ENCODE measurements around the gene CHST11.
"Not testable (repeated sequence)": the region's sequence is repeated elsewhere in the genome, so short reads cannot be mapped to it uniquely, and the experiment has no call there.

Gene CHST11

DNA sequence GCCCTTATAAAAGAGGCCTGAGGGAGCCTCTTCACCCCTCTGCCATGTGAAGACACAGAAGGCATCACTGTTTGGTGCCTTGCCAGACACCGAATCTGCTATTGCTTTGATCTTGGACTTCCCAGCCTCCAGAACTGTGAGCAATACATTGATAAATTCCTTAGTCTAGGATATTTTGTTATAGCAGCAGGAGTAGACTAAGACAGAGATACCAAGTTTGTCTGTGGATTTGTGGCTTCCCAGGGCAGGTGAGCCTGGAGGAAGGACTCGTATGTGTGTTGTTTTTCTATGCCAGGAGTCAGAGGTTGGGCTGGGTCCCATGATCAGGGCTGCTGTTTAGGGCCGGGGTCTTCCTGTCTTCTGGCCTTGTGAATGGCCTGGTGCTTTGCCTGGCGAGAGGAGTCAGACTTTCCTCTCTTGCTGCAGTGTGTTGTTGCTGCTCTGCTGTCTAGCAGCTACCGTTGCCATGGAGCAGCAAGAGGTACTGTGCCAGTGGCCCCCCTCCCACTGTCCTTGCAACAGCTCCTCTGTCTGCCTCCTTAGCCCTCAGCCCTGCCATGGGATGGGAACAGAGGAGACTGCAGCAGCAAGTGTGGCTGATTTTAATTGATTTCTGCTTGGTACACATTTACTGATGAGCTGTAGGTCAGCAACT, 111.2 kb downstream of the CHST11 start:
- DNase-seq, result no peak

GRCh38 chr12:104568487-104568868, 111.7 kb downstream of the CHST11 start:
- no peak for DNase-seq

DNA sequence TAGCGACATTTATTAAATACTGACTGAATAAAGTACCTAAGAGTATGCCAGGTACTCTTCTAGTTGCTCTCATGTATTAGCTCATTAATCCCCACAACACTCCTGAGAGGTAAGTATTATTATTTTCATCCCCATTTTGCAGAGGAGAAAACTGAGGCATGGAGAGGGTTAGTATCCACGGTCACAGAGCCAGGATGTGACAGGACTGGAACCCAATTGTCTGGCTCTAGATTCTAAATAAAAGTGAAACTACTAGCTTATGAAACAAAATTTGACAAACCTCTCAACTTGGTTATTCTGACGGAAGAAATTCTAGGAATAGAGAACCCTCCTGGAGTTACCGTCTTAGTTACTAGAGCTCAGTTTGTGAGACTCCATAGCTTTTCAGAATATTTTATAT, 112.2 kb downstream of the CHST11 start:
- DNase-seq, result no peak

- DNase-seq, result no peak
These were observed 112.8 kb downstream of the CHST11 start for GRCh38 chr12:104569346-104570173.

DNA sequence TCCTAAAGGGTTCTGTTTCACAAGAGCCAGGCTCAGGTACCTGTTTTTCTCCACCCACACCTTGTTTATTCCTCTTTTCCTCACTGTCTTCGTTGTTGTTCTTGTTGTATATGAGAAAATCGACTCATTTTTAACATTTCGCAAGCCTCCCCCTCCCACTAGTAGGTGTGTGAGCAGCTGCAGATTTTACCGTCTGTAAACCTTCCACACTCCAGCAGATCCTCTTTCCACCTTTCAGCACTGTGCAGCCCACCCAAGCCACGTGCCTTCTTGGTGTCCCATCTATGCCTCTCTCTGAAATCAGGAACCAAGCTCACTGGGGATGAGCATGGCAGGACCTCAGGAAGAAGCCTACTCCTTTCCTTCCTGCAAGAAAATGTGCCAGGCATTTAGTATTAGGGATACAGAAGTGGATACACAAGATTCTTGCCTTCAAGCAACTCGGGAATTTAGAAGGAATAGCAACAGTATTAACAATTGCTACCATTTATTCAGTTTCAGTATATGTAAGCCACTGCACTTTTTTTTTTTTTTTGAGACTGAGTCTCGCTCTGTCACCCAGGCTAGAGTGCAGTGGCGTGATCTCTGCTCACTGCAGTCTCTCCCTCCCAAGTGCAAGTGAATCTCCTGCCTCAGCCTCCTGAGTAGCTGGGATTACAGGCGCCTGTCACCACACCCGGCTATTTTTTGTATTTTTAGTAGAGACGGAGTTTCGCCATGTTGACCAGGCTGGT, 113.6 kb downstream of the CHST11 start:
- no peak for DNase-seq

DNA sequence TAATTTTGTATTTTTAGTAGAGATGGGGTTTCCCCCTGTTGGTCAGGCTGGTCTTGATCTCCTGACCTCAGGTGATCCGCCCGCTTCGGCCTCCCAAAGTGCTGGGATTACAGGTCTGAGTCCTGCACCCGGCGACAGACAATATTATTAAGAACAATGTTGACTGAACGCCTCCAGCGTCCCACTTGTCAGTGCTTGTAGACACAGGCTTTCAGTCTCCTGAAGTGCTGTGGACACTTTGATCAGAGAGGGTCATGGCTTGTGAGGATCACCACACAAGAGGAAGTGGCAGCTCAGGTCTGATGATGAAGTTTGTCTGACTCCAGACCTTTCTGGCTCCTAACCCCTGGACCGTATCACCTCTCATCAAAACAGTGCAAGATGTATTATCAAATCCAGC, 114.6 kb downstream of the CHST11 start:
- no peak for DNase-seq

DNA sequence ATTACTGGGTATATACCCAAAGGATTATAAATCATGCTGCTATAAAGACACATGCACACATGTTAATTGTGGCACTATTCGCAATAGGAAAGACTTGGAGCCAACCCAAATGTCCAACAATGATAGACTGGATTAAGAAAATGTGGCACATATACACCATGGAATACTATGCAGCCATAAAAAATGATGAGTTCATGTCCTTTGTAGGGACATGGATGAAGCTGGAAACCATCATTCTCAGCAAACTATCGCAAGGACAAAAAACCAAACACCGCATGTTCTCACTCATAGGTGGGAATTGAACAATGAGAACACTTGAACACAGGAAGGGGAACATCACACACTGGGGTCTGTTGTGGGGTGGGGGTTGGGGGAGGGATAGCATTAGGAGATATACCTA, 117.6 kb downstream of the CHST11 start:
- not testable (repeated sequence) for DNase-seq

GRCh38 chr12:104574758-104575157, 118.0 kb downstream of the CHST11 start:
- not testable (repeated sequence) for DNase-seq

DNA sequence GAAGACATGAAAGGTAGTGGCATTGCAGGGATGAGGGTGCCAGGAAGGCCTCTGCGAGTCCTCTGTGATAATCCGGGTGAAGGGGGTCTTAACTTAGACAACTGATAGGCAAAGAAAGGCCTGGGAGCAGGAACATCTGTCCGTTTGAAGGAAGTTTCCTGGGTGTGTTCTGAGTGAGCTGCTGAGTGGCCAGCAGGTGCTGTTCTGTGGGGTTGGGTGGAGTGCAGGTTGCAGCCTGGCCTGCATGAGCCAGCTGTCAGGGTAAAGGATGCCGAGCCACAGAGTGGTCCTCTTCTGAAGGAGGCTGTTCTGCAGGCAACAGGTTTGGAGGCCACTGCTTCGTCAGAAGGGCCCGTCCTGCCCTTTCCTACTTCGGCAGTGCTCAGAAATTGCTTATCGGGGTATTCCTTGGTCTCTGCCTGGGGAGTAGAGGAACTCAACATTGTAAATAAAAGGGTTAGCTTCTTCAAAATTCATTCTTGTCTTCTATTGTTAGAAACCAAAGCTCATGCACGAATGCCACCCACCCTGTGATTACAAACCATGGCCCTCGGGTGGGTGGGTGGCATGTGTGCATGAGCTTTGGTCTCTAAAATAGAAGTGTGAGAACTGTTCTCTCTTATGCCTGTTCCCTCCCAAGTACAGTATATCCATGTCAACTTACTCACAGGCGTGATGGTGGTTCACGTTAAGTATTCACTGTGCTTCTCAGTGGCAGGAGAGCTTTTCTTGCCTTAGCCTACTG, 118.9 kb downstream of the CHST11 start:
- no peak for DNase-seq

- no peak for DNase-seq
These were observed 119.5 kb downstream of the CHST11 start for GRCh38 chr12:104576187-104576778.

- no peak for DNase-seq
These were observed 120.3 kb downstream of the CHST11 start for GRCh38 chr12:104576980-104577580.

GRCh38 chr12:104577581-104577981, 120.8 kb downstream of the CHST11 start:
- DNase-seq, result no peak

DNA sequence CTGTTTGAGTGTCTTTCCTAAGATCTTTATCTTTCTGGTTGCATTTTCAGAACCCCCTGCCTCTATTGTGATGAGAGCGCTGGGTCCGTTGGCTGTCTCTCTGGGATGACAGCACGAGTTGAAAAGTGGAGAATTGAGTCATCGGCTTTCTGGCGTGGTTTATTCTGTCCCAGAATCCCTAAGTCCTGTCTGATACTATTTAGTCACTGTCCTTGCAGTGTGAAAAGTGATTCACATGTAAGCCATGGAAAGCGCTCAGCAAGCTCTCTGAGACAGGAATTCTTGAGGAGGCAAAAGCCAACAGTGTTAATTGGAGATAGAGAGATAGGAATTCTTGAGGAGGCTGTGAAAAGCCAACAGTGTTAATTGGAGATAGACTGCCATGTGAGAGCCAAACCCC, 121.7 kb downstream of the CHST11 start:
- DNase-seq, result no peak

- no peak for DNase-seq
These were observed 123.2 kb downstream of the CHST11 start for GRCh38 chr12:104579718-104580495.

DNA sequence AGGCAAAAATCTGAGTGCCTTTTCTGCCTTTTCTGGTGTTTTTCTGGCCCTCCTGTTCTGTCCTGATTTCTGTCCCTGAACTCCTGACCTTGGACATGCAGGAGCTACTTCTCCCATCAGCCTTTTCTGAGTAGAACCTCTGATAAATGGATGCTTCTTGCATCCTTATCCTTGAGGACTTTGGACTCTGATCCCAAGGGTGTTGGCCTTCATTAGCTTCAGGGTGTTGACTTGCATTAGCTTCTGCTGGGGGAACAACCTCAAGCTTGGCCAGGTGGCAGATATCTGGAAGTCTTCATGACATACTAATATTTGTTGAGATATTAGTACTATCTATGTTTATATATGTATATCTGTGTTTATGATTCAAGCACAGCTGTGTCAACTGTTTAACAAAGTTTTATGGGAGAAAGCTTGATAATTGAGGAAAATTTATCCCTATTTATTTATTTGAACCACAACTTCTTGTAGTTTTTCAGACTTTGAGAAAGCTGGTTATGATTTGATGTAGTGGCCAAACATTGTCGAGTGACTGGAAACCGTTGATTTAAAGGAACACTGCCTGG, 124.3 kb downstream of the CHST11 start:
- no peak for DNase-seq

DNA sequence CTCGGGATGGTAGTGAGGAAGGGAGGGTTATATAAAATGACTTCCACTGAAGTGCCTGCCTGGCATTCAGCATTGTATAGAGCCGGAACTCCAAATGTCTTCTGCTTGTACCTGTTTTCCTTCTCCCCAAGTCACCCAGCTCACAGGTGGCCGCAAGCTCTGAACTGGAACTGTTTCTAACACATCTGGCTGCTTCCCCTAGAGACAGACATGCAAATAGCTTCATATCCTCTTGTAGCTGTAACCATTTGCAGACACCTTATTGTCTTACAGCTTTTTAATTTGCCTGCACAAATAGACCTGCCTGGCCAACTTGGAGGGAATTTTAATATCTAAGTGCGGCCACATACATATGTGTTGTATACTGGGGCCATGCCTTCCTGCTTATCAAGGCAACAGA, 126.0 kb downstream of the CHST11 start:
- DNase-seq, result no peak

DNA sequence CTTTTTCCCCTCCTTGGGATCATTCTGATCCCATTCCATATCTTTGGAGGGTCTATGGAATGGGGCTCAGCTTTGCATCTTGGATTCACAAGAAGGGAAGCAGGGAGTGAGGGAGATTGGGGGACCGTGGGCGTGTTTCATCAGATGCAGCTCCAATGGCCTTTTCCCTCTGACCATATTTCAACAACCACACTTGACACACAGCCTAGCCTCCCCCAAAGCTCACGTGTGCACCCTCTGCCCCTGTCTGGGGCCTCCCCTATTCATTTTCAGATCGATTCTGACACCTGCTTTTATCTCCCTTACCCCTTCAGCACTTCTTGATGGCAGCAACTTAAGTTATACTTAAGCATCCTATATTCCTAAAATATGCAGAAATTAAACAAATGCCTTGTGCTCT, 126.6 kb downstream of the CHST11 start:
- DNase-seq, result no peak

DNA sequence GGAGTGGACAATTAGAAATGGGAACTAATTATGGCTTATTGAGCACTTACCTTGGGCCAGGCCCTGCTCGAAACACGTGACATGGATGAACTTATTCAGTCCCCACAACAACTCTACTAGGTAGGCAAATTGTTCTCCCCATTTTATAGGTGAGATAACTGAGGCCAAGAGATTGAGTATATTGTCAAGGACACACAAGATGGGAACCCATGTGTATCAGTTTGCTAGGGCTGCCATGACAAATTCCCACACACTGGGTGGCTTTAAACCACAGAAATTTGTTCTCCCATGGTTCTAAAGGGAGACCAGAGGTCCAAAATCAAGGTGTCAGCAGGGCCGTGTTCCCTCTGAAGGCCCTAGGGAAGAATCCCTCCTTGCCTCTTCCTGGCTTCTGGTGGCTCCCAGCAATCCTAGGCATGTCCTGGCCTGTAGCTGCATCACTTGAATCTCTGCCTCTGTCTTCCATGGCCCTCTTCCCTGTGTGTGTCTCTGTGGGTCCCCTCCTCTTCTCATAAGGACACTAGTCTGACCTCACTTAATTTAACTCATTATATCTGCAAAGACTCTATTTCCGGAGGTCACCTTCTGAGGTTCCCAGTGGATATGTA, 128.8 kb downstream of the CHST11 start:
- DNase-seq, result no peak

GRCh38 chr12:104586351-104586919, 129.7 kb downstream of the CHST11 start:
- DNase-seq, result no peak
